Motor neuron (in vitro differentiated cells): ENCODE results near the gene DPH2. TPM values are rescaled to one million over a fixed set of nuclear protein-coding genes. Genes with fewer than 3 reads are reported as not detected.

Experiments used
- ATAC-seq, 8 experiments: fragments of 200-7000 bp; cut with Tn5 transposase; replicated peaks in 6 of 8; 2 replicates each; pipeline ENCODE4 v1.8.0; 2021; ENCODE audit warnings: mild to moderate bottlenecking in 8 of 8, moderate library complexity in 8 of 8
- H3K27ac ChIP-seq, 2 donors: fragments of 250-450 bp; sonication (Bioruptor Pico); 2 replicates each; pipeline ENCODE4 v1.9.0; 2021; ENCODE audit warnings: antibody characterized with exemption in 2 of 2, mild to moderate bottlenecking in 2 of 2, moderate library complexity in 1 of 2
- H3K4me1 ChIP-seq, 2 donors: fragments of 250-450 bp; sonication (Bioruptor Pico); replicated peaks in 1 of 2; 2 replicates each; pipeline ENCODE4 v1.6.1; 2021; ENCODE audit warnings: antibody characterized with exemption in 2 of 2, mild to moderate bottlenecking in 2 of 2, moderate library complexity in 1 of 2
- H3K4me3 ChIP-seq, 5 donors: fragments of 250-450 bp; sonication (Bioruptor Pico); 2 replicates each; pipeline ENCODE4 v1.9.0; 2021; ENCODE audit warnings: antibody characterized with exemption in 5 of 5, mild to moderate bottlenecking in 5 of 5, moderate library complexity in 4 of 5
- WGBS, 10 experiments: fragments of 450-650 bp; shearing (Covaris generic); methylation state at CpG; one replicate each; pipeline ENCODE4 v1.0.0; 2022; 5-methylcytosine and 5-hydroxymethylcytosine counted together
- in situ Hi-C, 9 experiments: fragments of 400-800 bp; cut with MboI; loops; one replicate each; pipeline ENCODE4 v1.15.0; 2021; ENCODE audit warnings: low sequenced_read_pairs in 9 of 9, low pct_unique_long_range_greater_than_20kb in 2 of 9; ENCODE audit not compliant: unreplicated experiment in 9 of 9
- total RNA-seq, 8 experiments: library from RNA; unstranded; fragments of 300-600 nt; gene quantifications; 2 replicates each; pipeline versions ENCODE4 v1.2.3 to v1.2.4, GENCODE V29; 2022

Gene DPH2
- 10 to 100 TPM; 18.8 to 45.2 (median 36.7) TPM for total RNA-seq

- in situ Hi-C loops: no loop called here
- ATAC-seq: peak; percentile 80 to 92 (median 90)
Observed at GRCh38 chr1:43969746-43970466, at the start of gene DPH2. DPH2 (plus strand) TSS chr1:43970010; CDS start chr1:43970176, 166 bp downstream.

GRCh38 chr1:43921022-43921421 lies 48.8 kb upstream of the DPH2 start:
- no peak for ATAC-seq
- in situ Hi-C loops: no loop called here
- 94 to 100% (median 98%) methylated on average over 1 to 5 of the region's 6 CpGs; no CpG with 5 or more reads in 6 of the 10 experiments for WGBS, 10 experiments

More at GRCh38 chr1:43969746-43970466, at the start of gene DPH2:
- Histone ChIP-seq H3K4me1 (peaks cover 8 to 12% of the 10 kb centered on the region in 2 donors), H3K27ac (peak within 1 kb of the TSS; percentile 51 to 82), H3K4me3 (peak within 1 kb of the TSS; percentile 70 to 91 (median 82))
- WGBS, 10 experiments: 0 to 1% (median 0%) methylated on average over 2 to 27 of the region's 47 CpGs; no CpG with 5 or more reads in 5 of the 10 experiments

GRCh38 chr1:43924516-43924915 lies 45.3 kb upstream of the DPH2 start:
- no peak overlapping the region for H3K4me3 ChIP-seq
- no peak for ATAC-seq
- 50 to 84% (median 71%) methylated on average over 1 to 4 of the region's 4 CpGs; no CpG with 5 or more reads in 4 of the 10 experiments for WGBS, 10 experiments
- no peaks in the 10 kb centered on the region for H3K4me1 ChIP-seq
- in situ Hi-C loops: no loop called here
- no peak overlapping the region for H3K27ac ChIP-seq

More at GRCh38 chr1:43921022-43921421, 48.8 kb upstream of the DPH2 start:
- Histone ChIP-seq H3K27ac (no peak overlapping the region), H3K4me1 (no peaks in the 10 kb centered on the region), H3K4me3 (no peak overlapping the region)

GRCh38 chr1:43925846-43926245 lies 44.0 kb upstream of the DPH2 start:
- in situ Hi-C loops: loop anchor here in 5 of 9 experiments (25.0 kb wide), 2 partner anchors 164 to 389 kb away; partner anchors contain the start of gene PTPRF (in 4 of the 5)
- 78 to 100% (median 100%) methylated on average over 1 to 9 of the region's 9 CpGs; no CpG with 5 or more reads in 2 of the 10 experiments for WGBS, 10 experiments

GRCh38 chr1:43930168-43930948 lies 39.5 kb upstream of the DPH2 start:
- Histone ChIP-seq H3K4me1 (peaks cover 0 to 4% of the 10 kb centered on the region in 2 donors), H3K4me3 (no peak overlapping the region), H3K27ac (no peak overlapping the region)
- 68 to 100% (median 90%) methylated on average over 3 to 8 of the region's 10 CpGs; no CpG with 5 or more reads in 5 of the 10 experiments for WGBS, 10 experiments
- in situ Hi-C loops: loop anchor here in 6 of 9 experiments (10.0 to 25.0 kb wide), 3 partner anchors 166 to 393 kb away; partner anchors contain the start of gene PTPRF (in 4 of the 6)
- ATAC-seq: peak in 3 of 8 experiments; percentile 72 to 84 (median 75)

More at GRCh38 chr1:43925846-43926245, 44.0 kb upstream of the DPH2 start:
- ATAC-seq: no peak
- H3K4me1 ChIP-seq: no peaks in the 10 kb centered on the region
- no peak overlapping the region for H3K4me3 ChIP-seq
- no peak overlapping the region for H3K27ac ChIP-seq

GRCh38 chr1:43930949-43931275 lies 38.9 kb upstream of the DPH2 start:
- 25 to 100% (median 75%) methylated on average over 1 to 4 of the region's 4 CpGs; no CpG with 5 or more reads in 3 of the 10 experiments for WGBS, 10 experiments
- H3K4me1 ChIP-seq: peaks cover 0 to 5% of the 10 kb centered on the region in 2 donors
- in situ Hi-C loops: loop anchor here in 6 of 9 experiments (10.0 to 25.0 kb wide), 3 partner anchors 166 to 394 kb away; partner anchors contain the start of gene PTPRF (in 4 of the 6)
- H3K4me3 ChIP-seq: no peak overlapping the region
- H3K27ac ChIP-seq: no peak overlapping the region
- ATAC-seq: no peak

GRCh38 chr1:43931711-43932660 lies 37.8 kb upstream of the DPH2 start:
- H3K4me1 ChIP-seq: peaks cover 0 to 6% of the 10 kb centered on the region in 2 donors
- ATAC-seq: no peak
- in situ Hi-C loops: loop anchor here in 6 of 9 experiments (10.0 to 25.0 kb wide), 3 partner anchors 167 to 395 kb away; partner anchors contain the start of gene PTPRF (in 4 of the 6)
- H3K4me3 ChIP-seq: no peak overlapping the region
- no peak overlapping the region for H3K27ac ChIP-seq
- 60 to 100% (median 92%) methylated on average over 1 to 10 of the region's 13 CpGs; no CpG with 5 or more reads in 3 of the 10 experiments for WGBS, 10 experiments

- peaks cover 0 to 6% of the 10 kb centered on the region in 2 donors for H3K4me1 ChIP-seq
- no peak for ATAC-seq
- in situ Hi-C loops: loop anchor here in 6 of 9 experiments (10.0 to 25.0 kb wide), 3 partner anchors 168 to 396 kb away; partner anchors contain the start of gene PTPRF (in 4 of the 6)
- no peak overlapping the region for H3K27ac ChIP-seq
- peak overlapping the region in 1 of 5 donors; percentile 16 for H3K4me3 ChIP-seq
- 19 to 100% (median 60%) methylated on average over 1 to 5 of the region's 8 CpGs; no CpG with 5 or more reads in 3 of the 10 experiments for WGBS, 10 experiments
Observed at GRCh38 chr1:43932786-43933385, 36.9 kb upstream of the DPH2 start.

- peak in 4 of 8 experiments; percentile 3 to 37 (median 6) for ATAC-seq
- in situ Hi-C loops: loop anchor here in 6 of 9 experiments (10.0 to 25.0 kb wide), 3 partner anchors 169 to 396 kb away; partner anchors contain the start of gene PTPRF (in 4 of the 6)
- 14 to 30% methylated on average over 4 to 10 of the region's 42 CpGs; no CpG with 5 or more reads in 8 of the 10 experiments for WGBS, 10 experiments
- Histone ChIP-seq H3K4me1 (peaks cover 0 to 6% of the 10 kb centered on the region in 2 donors), H3K27ac (no peak within 1 kb of the TSS), H3K4me3 (peak within 1 kb of the TSS in 1 of 5 donors; percentile 16)
Observed at GRCh38 chr1:43933386-43934100, 36.3 kb upstream of the DPH2 start, which contains the start of gene ARTN. ARTN (plus strand) TSS chr1:43933801; CDS start chr1:43935657, 1,856 bp downstream.

GRCh38 chr1:43934101-43934985 lies 35.5 kb upstream of the DPH2 start:
- in situ Hi-C loops: loop anchor here in 6 of 9 experiments (10.0 to 25.0 kb wide), 3 partner anchors 170 to 397 kb away; partner anchors contain the start of gene PTPRF (in 4 of the 6)
- 30 to 62% (median 60%) methylated on average over 1 to 9 of the region's 13 CpGs; no CpG with 5 or more reads in 5 of the 10 experiments for WGBS, 10 experiments
- Histone ChIP-seq H3K4me3 (no peak overlapping the region), H3K4me1 (peaks cover 0 to 6% of the 10 kb centered on the region in 2 donors), H3K27ac (no peak overlapping the region)
- ATAC-seq: peak; percentile 3 to 69 (median 48)
